ENCODE measurements around the gene MMP14.
A peak's percentile ranks its signal among the peaks of the same experiment; 100 is the strongest.

MMP14 gene

DNA sequence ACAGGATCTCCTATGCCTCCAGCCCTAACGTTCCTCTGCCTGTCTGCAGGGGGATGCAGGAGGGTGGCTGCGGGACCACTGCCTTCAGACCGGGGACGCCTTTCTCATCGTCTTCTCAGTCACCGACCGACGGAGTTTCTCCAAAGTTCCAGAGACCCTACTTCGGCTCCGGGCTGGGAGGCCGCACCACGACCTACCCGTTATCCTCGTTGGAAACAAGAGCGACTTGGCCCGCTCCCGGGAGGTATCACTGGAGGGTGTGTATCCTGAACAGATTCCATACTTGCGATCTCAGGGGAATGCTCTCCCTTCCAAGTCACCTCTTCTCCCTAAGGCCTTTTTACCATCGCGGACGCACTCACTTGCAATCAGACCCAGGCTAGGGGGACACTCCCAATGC is 49.6 kb downstream of the MMP14 start:
- no peak for DNase-seq

DNA sequence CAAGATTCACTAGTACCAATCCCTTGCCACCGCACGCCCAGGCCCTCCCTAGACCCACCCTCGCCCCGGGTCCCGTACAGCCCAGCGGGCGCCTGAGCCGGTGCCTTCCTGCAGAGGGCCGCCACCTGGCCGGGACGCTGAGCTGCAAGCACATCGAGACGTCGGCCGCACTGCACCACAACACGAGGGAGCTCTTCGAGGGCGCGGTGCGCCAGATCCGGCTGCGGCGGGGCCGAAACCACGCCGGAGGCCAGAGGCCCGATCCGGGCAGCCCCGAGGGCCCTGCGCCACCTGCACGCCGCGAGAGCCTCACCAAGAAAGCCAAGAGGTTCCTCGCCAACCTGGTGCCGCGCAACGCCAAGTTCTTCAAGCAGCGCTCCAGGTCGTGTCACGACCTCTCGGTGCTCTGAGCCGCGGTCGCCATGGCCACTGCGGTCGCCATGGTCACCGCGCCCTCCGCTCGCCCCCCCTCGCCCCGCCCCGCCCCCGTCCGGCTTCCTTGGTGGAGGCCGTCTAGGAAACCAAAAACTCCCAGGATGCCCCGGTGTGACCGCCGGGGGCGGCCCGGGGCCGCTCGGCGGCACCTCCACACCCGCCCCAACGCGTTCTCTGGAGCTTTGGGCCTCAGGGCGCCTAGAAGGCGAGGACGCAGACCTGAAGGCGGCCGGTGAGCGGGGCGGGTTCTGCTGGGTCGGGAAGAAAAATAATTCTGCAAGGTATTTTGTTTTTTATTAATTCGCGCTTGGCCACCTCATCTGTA is 50.3 kb downstream of the MMP14 start:
- DNase-seq, result peak; percentile 77 to 78

DNA sequence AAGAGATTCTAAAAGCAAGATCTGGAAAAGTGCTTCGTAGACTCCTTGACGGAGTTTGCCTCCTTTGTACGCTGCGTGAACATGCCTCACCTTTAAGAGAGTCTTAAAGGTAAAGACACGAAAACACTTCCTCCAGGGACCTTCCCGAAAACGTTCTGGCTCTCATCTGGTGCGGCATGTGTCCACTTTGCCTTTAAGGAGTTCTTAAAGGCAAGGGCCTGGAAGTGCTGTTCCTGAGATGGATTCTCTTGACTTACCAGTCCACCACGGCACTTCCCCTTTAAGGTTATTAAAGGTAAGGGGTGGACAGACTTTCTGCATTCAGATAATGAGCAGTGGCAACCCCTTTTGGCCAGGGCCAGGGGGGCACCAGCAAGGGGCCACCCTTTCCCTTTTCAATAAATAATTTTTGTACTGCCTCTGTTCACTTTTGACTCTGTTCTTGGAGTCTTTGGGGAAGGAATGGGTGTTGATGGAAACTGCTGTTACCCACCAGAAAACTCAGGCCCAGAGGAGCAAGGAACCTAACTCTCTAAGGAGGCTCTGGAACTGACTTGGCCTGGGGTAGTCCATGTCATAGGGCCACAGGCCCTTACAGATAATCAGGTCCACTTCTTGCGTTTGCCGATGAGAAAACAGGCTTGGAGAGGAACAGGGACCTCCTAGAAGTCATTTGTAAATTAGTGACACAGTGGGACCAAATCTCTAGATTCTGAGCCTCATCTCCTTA is 51.0 kb downstream of the MMP14 start:
- DNase-seq, result peak; percentile 31 to 44

DNA sequence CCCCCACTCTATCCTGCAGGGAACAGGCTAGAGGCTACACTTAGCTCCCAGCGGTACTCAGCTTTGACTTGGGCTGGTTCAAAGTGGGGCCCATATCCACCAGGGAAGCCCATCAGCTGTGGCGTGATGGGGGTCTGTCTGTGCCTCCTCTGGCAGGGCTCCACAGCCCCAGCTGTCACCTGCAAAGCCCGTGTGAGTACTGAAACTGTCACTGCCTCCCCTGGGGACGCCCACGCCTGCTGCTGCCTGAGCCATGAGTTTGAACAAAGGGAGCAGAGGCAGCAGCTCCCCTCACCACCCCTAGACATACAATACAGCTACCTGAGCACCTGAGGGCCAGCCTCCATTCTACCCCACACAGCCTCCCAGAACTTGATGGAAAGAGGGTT is 51.6 kb downstream of the MMP14 start:
- peak; percentile 45 to 60 for DNase-seq

DNA sequence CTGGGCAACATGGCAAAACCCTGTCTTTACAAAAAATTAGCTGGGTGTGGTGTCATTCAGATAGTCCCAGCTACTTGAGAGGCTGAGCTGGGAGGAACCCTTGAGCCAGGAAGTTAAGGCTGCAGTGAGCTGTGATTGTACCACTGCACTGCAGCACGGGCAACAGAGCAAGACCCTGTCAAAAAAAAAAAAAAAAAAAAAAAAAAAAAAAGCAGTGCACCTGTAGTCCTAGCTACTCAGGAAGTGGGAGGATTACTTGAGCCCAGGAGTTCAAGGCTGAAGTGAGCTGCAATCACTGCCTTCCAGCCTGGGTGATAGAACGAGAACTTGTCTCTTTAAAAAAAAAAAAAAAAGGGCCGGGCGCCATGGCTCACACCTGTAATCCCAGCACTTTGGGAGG is 52.3 kb downstream of the MMP14 start:
- no peak for DNase-seq

DNA sequence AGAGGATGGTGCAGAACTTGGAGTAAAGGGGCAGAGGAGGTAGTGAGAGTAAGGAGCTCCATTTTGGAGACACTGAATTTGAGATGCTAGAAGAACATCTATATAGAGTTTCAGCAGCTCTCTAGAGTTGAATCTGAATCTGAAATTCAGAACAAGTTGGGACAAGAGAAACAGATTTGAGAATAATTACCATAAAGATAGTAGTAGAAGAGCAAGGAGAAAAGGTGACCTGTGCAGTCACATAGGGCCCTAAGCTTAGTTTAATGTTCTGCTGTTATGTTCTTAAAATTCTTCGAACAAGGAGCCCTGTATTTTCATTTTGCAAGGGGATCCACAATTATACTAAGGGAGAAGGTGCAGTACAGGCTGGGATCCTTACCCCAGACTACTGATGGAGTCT is 54.0 kb downstream of the MMP14 start:
- no peak for DNase-seq

DNA sequence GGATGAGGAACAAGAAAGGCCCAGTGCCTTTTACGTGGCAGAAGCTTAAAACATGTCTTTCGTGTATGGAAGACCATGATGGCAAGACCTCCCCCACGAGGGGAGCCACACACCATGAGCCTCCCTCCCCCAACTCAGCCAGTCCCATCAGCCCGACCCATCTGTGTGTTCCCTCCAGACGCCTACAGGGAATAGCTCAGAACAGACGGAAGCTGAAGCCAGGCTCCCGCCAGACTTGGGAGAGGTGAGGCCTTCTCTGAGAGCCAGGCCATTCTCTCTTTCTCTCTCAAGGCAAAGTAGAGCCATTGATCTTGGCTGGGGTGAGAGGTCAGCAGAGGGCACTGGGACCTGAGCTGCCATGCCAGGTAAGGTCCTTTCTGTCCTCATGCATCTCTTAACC is 56.1 kb downstream of the MMP14 start:
- no peak for DNase-seq

DNA sequence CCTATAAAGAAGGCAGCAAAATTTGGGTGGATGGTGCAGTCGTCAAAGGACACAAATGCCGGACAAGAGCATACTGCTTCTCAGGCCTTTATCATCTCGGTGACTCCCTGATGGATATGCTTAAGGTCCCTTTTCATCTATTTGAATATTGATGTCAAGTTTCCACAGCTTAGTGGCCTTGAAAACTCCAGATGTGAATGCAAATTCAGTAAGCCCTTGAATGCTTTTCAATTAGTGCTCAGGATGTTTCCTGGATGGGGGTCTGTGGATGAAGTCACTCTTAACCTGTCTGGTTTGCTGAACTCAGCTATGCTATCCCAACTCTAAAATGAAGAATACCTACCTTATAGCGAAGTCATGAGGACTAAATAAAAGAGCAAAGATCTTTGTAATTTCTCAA is 57.3 kb downstream of the MMP14 start:
- DNase-seq, result no peak

DNA sequence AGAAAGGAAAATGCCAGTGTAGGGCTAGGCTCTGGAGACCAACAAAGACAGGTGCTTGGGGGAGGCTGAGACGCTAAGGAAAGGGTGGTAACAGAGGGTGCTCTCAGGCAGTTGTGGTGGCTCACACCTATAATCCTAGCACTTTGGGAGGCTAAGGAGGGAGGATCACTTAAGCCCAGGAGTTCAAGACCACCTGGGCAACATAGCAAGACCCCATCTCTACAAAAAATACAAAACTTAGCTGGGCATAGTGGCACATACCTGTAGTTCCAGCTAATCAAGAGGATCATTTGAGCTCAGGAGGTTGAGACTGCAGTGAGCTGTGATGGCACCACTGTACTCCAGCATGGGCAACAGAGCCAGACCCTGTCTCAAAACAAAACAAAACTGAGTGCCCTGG is 59.0 kb downstream of the MMP14 start:
- DNase-seq, result no peak

DNA sequence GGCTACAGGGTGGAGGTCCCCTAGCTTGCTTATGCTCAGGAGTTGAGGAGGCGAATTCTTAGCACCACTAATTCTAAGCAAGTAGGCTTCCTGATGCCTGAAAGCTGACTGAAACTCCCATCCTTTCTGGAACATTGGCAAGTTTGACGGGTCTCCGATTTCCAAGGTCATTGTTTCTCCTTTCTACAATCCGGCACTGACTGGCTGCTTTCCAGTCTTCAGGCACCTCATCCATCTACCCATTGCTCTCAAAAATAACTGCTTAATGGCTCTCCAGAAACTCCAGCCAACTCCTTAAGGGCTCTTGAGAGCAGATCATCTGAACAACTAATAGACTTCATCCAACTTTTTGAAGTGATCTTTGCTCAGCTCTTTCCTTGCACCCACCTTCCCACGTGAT is 60.0 kb downstream of the MMP14 start:
- DNase-seq, result no peak

DNA sequence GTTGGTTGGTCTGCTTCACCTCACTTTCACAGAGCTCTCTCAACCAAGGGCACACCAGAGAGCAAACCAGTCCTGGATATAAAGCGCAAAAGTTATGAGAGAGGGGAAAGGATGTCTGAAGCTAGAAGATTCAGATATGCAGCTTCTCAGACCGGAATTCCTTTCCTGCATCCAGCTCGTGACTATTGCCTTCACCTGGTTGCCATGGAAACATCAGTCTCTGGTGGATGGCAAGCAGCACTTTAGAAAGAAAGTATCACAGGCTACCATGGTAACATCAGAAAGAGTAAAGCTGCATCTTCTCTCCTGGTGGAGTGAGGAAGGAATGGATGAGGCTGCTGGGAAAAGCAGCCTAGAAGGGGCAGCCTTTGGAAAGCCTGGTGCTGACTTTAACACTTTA is 60.4 kb downstream of the MMP14 start:
- no peak for DNase-seq

DNA sequence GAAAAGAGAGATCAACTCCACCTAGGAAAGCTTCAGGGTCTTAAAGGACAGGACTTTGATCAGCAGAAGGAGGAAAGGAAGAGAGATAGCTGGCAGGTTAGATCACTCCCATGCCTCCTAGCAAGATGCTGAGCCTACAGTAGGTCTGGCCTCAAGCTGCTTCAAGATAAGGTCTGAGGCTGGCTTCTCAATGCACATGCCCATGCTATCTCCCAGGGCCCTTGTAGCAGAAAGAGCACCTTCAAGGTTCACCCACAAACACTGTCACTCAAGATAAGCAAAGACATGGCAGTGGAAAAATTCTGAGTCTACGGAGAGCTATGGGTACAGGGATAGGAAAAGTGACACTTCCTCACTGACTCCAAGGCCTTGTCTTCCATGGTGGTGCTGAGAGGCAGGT is 61.0 kb downstream of the MMP14 start:
- DNase-seq, result no peak

Data from activated CD4-positive, alpha-beta T cell treated with anti-CD3 and anti-CD28 coated beads, Interleukin-2, amount 50 U/mL, for 48 hours (primary cell).